ENCODE data around the gene SORL1. TPM values are rescaled to one million over a fixed set of nuclear protein-coding genes. Genes with fewer than 3 reads are reported as not detected.

SORL1 gene
- total and polyA plus RNA-seq, 2 of the 13 experiments (the other 11 are each of a cell fraction or from before 2014, with no cell fraction given), result 21.3 to 148 TPM

DNA sequence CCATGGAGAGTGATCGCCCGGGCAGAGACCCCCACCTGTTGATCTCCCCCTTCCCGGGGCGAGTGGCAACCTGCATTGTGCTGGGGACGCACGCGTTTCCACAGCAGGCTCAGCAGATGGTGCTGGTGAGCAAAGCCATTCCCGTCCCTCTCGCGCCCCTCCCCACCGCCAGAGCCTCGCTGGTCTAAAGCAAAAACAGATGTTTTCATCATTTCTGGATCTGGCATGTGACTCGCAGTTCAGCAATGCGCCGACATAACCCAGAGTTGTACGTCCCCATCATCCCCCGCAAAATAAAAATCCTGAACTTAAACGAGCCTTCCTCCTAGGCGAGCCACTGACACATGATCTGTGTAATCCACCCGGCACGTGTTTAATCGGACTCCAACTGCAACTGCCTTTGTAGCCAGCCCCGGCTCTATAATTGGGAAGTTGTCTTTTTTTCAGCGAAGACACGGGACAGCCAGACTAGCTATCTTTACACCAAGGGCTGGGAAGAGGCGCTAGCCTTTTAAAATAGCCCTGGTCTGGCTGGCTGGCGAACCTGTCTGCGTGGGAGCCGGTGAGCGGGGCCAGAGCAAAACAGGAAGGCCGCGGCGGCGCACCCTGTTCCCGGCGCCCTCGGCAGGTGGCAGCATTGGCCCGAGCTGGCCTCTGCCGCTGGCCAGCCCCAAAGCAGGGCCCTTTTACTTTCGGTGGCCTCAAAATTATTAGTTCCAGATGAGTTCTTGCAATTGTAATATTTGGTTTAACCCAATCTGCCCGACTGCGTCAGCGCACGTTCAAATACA is 203.6 kb downstream of the SORL1 start (continued):
- TF ChIP-seq SAFB2 (CRISPR knock-in tag; IDR thresholded peaks at IDR 0.05; ENCODE audit: borderline replicate concordance, low read depth) (no peak; the same call in 1 of the 2 replicates), ZNF44 (CRISPR knock-in tag; IDR thresholded peaks at IDR 0.05) (no peak), ZNF232 (CRISPR knock-in tag; IDR thresholded peaks at IDR 0.05; ENCODE audit: borderline replicate concordance) (no peak), ZNF260 (CRISPR knock-in tag; IDR thresholded peaks at IDR 0.05; ENCODE audit: borderline replicate concordance, low read depth) (no peak), ZNF589 (CRISPR knock-in tag; conservative IDR thresholded peaks at IDR 0.05) (peak; percentile 67; the same call in 1 of the 2 replicates), RBAK (CRISPR knock-in tag; IDR thresholded peaks at IDR 0.05) (no peak), ZNF883 (CRISPR knock-in tag; IDR thresholded peaks at IDR 0.05; ENCODE audit: not compliant biosample characterization) (peak; percentile 45), CBFB (CRISPR knock-in tag; IDR thresholded peaks at IDR 0.05) (0 out of 2 replicates have a peak, but pooled peaks have one; percentile 8), NR2C2 (CRISPR knock-in tag; IDR thresholded peaks at IDR 0.05; ENCODE audit: borderline replicate concordance) (no peak)
- TF ChIP-seq, protein P1, sequence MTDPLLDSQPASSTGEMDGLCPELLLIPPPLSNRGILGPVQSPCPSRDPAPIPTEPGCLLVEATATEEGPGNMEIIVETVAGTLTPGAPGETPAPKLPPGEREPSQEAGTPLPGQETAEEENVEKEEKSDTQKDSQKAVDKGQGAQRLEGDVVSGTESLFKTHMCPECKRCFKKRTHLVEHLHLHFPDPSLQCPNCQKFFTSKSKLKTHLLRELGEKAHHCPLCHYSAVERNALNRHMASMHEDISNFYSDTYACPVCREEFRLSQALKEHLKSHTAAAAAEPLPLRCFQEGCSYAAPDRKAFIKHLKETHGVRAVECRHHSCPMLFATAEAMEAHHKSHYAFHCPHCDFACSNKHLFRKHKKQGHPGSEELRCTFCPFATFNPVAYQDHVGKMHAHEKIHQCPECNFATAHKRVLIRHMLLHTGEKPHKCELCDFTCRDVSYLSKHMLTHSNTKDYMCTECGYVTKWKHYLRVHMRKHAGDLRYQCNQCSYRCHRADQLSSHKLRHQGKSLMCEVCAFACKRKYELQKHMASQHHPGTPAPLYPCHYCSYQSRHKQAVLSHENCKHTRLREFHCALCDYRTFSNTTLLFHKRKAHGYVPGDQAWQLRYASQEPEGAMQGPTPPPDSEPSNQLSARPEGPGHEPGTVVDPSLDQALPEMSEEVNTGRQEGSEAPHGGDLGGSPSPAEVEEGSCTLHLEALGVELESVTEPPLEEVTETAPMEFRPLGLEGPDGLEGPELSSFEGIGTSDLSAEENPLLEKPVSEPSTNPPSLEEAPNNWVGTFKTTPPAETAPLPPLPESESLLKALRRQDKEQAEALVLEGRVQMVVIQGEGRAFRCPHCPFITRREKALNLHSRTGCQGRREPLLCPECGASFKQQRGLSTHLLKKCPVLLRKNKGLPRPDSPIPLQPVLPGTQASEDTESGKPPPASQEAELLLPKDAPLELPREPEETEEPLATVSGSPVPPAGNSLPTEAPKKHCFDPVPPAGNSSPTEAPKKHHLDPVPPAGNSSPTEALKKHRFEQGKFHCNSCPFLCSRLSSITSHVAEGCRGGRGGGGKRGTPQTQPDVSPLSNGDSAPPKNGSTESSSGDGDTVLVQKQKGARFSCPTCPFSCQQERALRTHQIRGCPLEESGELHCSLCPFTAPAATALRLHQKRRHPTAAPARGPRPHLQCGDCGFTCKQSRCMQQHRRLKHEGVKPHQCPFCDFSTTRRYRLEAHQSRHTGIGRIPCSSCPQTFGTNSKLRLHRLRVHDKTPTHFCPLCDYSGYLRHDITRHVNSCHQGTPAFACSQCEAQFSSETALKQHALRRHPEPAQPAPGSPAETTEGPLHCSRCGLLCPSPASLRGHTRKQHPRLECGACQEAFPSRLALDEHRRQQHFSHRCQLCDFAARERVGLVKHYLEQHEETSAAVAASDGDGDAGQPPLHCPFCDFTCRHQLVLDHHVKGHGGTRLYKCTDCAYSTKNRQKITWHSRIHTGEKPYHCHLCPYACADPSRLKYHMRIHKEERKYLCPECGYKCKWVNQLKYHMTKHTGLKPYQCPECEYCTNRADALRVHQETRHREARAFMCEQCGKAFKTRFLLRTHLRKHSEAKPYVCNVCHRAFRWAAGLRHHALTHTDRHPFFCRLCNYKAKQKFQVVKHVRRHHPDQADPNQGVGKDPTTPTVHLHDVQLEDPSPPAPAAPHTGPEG (CRISPR knock-in tag; IDR thresholded peaks at IDR 0.05), result no peak
- TF ChIP-seq, protein P2, sequence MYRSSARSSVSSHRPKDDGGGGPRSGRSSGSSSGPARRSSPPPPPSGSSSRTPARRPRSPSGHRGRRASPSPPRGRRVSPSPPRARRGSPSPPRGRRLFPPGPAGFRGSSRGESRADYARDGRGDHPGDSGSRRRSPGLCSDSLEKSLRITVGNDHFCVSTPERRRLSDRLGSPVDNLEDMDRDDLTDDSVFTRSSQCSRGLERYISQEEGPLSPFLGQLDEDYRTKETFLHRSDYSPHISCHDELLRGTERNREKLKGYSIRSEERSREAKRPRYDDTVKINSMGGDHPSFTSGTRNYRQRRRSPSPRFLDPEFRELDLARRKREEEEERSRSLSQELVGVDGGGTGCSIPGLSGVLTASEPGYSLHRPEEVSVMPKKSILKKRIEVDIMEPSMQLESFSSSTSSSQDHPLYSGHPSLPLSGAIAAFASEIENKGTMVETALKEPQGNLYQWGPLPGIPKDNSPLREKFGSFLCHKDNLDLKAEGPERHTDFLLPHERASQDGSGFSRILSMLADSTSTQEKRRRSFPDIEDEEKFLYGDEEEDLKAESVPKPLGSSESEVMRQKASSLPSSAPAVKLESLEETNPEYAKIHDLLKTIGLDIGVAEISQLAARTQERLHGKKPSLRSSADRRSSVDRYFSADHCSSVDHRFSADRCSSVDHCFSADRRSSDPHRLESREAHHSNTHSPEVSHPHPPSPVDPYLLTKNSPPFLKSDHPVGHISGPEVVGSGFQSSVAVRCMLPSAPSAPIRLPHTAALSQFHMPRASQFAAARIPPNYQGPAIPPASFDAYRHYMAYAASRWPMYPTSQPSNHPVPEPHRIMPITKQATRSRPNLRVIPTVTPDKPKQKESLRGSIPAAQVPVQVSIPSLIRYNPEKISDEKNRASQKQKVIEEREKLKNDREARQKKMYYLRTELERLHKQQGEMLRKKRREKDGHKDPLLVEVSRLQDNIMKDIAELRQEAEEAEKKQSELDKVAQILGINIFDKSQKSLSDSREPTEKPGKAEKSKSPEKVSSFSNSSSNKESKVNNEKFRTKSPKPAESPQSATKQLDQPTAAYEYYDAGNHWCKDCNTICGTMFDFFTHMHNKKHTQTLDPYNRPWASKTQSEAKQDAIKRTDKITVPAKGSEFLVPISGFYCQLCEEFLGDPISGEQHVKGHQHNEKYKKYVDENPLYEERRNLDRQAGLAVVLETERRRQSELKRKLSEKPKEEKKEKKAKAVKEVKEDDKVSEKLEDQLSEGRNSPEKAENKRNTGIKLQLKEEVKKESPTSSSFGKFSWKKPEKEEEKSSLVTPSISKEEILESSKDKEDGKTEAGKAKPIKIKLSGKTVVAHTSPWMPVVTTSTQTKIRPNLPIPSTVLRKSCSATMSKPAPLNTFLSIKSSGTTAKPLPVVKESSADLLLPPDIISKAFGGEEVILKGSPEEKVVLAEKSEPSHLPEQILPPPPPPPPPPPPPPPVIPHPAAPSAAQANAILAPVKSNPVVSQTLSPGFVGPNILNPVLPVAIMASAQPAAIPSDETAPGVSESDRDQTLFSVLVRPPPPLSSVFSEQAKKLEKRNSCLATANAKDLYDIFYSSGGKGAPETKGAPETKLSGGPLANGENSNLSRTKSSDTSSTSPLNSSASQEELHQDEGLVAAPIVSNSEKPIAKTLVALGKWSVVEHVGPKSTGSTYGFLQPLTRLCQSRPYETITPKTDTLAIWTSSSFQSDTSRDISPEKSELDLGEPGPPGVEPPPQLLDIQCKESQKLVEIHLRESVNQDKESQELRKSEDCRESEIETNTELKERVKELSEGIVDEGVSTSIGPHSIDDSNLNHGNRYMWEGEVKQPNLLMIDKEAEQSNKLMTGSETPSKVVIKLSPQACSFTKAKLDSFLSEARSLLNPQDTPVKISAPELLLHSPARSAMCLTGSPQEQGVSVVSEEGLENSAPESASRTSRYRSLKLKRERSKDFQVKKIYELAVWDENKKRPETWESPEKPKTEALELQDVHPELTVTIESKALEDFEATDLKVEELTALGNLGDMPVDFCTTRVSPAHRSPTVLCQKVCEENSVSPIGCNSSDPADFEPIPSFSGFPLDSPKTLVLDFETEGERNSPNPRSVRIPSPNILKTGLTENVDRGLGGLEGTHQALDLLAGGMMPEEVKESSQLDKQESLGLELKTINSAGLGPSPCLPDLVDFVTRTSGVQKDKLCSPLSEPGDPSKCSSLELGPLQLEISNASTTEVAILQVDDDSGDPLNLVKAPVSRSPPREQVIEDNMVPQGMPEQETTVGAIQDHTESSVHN (CRISPR knock-in tag; IDR thresholded peaks at IDR 0.05), result no peak
- TF ChIP-seq, protein P3, sequence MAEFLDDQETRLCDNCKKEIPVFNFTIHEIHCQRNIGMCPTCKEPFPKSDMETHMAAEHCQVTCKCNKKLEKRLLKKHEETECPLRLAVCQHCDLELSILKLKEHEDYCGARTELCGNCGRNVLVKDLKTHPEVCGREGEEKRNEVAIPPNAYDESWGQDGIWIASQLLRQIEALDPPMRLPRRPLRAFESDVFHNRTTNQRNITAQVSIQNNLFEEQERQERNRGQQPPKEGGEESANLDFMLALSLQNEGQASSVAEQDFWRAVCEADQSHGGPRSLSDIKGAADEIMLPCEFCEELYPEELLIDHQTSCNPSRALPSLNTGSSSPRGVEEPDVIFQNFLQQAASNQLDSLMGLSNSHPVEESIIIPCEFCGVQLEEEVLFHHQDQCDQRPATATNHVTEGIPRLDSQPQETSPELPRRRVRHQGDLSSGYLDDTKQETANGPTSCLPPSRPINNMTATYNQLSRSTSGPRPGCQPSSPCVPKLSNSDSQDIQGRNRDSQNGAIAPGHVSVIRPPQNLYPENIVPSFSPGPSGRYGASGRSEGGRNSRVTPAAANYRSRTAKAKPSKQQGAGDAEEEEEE (CRISPR knock-in tag; IDR thresholded peaks at IDR 0.05; ENCODE audit: borderline replicate concordance), result 0 out of 2 replicates have a peak, but pooled peaks have one; percentile 13

All from HepG2 (cell line).